Measurements from ENCODE around the gene SSR1.
"Not testable (repeated sequence)": the region's sequence is repeated elsewhere in the genome, so short reads cannot be mapped to it uniquely, and the experiment has no call there.

The SSR1 gene

DNA sequence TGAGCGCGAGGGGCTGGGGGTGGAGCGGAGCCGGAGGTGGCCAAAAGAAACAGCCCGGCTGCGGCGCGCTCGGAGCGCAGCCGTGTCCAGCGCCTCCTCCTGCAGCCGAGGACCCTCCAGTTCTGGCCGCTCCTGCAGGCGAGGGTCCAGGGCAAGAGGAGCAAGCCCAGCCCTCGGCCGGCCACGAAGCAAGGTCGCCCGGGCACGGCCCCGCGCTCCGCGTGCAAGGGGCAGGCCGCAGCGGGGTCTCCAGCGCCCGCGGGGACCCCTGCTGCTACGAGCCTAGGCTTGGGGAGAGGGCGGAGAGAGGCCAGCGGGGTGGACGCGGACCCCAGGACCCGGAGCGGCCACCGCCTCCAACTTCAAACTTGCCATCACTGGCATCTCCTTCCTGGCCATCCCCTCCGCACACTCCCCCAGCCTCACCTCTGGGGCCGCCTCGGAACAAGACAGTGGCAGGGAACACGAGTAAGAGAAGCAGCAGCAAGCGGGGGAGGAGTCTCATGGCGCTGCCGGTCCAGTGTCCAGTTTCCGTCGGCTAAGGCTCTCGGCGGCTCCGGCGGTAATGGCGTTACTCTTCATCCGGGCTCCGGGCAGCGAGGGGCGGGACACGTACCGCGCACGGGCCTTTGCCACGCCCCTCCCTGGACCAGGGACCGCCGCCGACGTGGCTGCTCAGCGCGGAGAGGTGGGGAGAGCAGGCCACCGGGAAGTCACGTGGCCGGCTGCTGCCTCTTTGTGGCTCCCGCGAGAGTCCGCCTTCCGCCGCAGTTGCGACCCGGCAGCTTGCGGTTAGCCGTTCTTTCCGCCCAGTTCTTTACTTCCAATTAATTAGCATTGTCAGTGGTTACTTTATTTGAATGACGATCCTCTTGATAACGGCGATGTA lies at the start of gene SSR1:
Gene SSR1, minus strand, starts transcription at position 584 of the 889 bp plus-strand sequence. Its CDS starts 79 bp downstream, at position 505.
- DNase-seq (ENCODE audit: low spot score) = peak; percentile 94

DNA sequence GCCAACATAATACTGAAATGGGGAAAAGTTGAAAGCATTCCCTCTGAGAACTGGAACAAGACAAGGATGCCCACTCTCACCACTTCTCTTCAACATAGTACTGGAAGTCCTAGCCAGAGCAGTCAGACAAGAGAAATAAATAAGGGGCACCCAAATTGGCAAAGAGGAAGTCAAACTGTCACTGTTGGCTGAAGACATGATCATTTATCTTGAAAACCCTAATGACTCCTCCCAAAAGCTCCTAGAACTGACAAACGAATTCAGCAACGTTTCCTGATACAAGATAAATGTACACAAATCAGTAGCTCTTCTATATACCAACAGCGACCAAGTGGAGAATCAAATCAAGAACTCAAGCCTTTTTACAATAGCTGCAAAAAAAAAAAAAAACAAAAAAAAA lies 38.9 kb upstream of the SSR1 start:
- DNase-seq (ENCODE audit: low spot score) = not testable (repeated sequence)

DNA sequence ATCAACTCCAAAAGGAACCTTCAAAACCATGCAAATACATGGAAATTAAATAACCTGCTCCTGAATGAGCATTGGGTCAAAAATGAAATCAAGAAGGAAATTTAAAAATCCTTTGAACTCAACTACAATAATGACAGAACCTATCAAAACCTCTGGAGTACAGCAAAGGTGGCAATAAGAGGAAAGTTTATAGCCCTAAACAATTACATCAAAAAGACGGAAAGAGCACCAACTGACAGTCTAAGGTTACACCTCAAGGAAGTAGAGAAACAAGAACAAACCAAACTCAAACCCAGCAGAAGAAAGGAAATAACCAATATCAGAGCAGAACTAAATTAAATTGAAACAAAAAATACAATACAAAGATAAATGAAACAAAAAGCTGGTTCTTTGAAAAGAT lies 37.6 kb upstream of the SSR1 start:
- not testable (repeated sequence) for DNase-seq (ENCODE audit: low spot score)

DNA sequence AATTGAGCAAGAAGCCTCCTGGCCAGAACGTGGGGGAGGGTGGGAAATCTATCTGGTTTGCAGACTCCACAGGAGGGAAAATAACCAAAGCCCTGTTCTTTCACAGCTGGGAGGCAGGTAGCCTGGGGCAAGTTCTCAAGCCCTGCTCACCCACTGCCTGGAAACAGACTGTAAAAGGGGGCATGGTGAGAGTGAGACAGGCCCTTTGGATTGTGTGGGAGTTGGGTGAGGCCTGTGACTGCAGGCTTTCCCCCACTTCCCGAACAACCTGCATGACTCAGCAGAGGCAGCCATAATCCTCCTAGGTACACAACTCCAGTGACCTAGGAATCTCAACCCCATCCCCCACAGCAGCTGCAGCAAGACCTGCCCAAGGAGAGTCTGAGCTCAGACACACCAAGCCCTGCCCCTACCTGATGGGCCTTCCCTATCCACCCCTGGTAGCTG lies 34.6 kb upstream of the SSR1 start:
- not testable (repeated sequence) for DNase-seq (ENCODE audit: low spot score)

DNA sequence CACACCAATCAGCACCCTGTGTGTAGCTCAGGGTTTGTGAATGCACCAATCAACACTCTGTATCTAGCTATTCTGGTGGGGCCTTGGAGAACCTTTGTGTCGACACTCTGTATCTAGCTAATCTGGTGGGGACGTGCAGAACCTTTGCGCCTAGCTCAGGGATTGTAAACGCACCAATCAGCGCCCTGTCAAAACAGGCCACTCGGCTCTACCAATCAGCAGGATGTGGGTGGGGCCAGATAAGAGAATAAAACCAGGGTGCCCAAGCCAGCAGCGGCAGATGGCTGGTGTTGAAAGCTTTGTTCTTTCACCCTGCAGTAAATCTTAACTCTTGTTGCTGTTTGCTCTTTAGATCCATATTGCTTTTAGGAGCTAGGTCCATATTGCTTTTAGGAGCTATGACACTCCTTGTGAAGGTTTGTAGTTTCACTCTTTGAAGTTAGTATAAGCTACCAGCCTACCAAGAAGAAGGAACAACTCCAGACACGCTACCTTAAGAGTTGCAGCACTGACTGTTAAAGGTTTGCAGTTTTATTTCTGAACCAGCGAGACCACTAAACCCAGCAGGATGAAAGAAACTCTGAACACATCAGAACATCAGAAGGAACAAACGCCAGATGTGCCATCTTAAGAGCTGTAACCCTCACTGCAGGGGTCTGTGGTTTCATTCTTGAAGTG lies 31.9 kb upstream of the SSR1 start:
- peak; percentile 13 for DNase-seq (ENCODE audit: low spot score)

DNA sequence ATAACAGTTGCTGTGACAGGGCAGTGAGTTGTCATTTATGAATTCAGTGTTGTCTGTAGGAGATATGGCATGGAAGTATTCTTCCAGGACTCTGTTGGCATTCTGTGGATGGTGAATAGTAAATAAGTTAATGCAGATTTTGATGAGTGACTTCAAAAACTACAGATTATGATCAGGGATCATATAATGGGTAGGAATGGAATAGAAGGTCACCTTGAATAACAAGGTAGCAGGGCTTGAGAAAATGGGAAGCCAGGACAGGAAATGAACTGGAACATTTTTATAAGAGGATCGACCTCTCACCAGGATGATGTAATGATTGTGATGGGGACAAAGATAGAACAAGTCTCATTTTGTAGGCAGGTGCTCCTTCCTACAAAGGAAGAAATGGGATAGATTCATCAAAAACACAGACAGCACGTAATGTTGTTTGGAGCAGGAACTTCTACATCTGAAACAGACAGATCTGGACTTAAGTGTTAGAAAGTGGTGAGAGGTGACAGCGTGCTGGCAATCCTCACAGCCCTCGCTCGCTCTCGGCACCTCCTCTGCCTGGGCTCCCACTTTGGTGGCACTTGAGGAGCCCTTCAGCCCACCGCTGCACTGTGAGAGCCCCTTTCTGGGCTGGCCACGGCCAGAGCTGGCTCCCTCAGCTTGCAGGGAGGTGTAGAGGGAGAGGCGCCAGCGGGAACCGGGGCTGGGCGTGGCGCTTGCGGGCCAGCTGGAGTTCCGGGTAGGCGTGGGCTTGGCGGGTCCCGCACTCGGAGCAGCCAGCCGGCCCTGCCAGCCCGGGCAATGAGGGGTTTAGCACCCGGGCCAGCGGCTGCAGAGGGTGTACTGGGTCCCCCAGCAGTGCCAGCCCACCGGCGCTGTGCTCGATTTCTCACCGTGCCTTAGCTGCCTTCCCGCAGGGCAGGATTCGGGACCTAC lies 30.8 kb upstream of the SSR1 start:
- DNase-seq (ENCODE audit: low spot score) = no peak

DNA sequence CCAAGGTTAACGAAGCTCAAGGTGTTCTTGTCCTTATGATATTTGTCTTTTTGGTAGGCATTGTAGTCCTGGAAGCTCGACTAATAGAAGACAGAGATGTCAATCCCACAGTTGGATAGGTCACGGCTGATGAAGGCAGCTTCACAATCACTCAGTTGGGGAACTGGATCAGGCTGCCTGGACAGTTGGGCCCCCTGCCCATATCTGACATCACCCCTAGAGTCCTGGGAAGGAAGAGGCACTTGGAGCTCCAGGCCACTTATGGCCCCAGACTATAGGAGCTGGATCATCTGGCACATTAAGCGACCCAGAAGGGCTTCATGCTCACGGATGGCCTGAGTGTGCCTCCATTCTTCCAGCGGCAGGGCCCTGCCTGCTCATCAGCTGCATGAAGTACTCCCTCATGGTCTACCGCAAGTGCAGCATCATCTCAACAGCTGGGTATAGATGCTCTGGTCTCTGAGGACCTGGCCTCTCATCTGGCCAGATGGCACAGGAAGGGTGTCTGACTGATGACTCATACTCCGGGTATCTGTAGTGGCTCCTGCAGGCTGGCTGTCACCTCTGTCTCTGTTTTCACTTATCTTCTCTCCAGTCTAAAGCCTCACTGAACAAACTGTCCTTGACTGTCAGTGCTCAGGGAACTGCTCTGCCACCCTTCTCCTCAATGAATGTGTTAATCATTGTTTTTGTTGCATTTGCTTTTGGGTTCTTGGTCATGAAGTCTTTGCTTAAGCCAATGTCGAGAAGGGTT lies 29.2 kb upstream of the SSR1 start:
- no peak for DNase-seq (ENCODE audit: low spot score)

DNA sequence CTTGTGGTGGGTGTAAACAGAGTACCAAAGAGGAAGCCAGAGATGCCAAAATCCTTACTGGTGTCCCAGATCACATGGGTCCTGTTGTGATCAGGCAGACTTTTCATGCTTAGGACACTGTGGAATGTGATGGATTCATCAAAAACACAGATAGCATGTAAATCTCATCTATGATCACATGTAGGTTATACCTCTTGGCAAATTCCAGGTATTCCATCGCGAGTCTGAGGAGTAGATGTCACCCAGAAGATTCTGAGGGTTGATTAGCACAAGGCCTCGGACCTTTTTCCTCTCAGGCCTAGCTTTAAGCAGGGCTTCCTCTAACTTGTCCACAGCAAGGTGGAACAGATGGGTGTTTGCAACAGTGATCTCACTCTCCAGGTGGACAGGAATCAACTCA lies 28.3 kb upstream of the SSR1 start:
- no peak for DNase-seq (ENCODE audit: low spot score)

DNA sequence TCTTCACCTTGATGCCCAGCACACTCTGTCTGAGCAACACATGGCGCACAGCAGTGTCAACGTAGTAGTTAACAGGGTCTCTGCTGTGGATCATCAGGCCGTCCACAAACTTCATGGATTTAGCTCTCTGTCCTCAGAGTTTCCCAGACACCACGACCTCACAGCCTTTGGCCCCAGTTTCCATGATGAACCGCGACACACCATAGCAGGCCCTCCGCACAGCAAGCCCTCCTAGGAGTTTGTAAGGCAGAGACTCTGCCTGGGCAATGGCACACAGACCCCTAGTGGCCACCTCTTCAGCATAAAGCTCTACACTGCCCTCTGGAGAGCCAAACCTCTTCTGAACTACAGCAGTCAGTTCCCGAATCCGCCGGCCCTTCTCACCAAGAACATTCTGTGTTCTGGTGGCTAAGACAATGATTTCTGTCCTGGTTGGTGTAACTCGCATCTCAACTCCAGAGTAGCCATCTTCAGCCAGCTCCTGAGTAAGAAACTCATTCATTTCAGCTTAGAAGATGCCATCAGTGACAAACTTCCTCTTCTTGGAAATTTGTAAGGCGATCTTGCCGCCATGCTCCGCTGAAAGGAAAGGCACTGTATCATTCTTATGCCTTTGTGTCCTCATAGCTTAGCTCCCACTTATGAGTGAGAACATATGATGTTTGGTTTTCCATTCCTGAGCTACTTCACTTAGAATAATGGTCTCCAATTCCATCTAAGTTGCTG lies 26.2 kb upstream of the SSR1 start:
- DNase-seq (ENCODE audit: low spot score) = not testable (repeated sequence)

DNA sequence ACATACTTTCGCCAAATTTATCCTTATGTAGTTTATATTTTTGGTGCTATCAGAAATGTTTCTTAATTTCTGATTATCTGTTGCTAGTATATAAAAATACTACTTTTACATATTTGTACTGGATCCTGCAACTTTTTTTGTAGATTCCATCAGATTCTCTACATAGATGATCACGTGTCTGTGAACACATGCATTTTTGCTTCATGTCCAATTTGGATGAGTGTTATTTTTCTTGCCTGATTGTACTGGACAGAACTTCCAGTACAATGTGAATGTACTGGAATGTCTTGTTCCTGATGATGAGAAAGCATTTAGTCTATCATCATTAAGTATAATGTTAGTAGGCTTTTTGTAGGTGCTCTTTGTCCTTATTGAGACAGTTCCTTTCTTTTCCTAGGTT lies 25.0 kb upstream of the SSR1 start:
- no peak for DNase-seq (ENCODE audit: low spot score)

DNA sequence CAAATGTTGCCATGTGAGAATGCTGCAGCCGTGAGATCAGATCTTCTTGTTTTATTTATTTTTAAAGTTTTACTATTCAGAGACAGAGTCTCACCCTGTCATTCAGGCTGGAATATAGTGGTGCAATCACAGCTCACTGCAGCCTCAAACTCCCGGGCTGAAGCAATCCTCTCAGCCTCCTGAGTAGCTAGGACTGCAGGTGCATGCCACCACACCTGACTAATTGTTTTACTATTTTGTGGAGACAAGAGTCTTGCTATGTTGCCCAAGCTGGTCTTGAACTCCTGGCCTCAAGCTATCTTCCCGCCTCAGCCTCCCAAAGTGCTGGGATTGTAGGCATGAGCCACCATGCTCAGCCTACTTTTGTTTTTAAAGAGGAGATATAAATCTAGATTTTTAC lies 22.5 kb upstream of the SSR1 start:
- DNase-seq (ENCODE audit: low spot score) = no peak

DNA sequence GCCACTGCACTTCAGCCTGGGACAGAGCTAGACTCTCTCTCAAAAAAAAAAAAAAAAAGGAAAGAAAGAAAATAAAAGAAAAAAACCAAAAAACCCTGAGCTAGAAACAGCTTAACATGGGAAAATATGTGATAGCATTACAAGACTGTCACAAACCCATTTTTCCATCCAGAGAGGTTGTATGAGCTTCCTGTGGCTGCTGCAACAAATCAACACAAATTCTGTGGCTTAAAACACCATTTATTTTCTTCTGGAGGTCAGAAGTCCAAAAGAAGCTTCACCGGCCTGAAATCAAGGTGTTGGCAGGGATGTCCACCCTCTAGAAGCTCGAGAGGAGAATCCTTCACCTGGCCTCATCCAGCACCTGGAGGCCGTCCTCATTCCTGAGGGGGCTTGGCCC lies 21.7 kb upstream of the SSR1 start:
- no peak for DNase-seq (ENCODE audit: low spot score)

DNA sequence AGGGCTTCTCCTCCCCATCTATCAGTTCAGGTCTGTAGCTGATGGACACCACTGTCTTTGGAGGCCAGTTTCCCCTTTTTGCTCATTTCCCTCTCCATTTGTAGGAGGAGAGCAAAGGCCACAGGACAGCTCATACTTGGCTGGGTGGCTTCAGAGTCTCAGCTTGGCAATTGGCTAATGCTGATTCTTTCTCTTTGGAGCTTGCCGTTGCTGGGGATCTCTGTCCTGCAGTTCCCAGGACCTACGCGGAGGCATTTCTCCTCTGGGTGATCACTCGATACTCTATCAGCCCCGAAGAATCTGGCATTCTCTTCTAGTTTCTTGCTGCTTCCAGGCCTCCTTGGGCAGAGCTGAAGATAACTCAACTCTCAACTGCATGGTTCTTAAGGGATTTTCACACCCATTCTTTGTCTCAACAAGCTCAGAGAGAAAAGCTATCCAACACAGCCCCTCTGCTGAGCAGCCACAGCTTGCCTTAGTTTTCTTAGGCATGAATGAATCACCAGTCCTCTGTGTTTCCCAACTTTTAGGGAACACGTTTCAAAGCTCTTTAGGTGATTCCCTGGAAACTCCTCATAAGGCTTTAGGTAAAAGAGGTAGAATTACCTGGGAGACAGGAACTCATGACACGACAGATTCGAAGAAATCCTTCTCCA lies 19.2 kb upstream of the SSR1 start:
- no peak for DNase-seq (ENCODE audit: low spot score)

DNA sequence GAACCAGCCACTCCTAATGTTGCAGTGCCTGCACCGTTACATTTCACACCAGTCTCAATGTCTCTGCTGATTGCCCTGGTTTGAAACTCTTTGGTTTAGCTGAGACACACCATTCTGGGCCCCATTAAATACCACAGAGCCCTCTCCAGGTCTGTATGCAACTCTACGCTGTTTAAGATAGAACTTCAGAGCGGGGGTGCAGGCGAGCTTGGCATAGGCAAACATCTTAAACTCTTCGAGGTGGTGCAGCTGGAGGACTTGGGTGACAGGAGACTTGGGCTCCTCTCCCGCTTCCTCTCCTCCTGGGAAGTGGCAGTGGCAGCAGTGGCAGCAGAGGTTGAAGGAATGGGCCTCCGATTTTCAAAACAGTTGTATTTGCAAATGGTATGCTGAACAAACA lies 18.5 kb upstream of the SSR1 start:
- DNase-seq (ENCODE audit: low spot score) = no peak

DNA sequence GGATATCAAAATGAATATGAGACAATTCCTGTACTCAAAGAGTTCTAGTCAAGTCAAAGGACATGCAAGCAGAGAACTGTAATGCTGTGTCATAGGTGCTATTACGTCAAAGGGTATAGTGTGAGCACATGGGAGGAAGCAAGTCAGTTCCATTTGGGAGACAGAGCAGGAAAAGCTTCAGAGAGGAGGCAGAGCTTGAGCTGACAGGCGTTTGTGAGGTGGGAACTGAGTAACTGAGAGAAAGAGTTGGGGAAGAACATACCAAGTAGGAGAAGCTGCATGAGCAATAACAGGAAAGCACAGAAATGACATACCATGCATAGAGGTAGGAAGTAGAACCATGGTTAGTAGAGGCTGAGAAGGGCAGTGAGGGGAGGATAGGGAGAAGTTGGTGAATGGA lies 15.2 kb upstream of the SSR1 start:
- DNase-seq (ENCODE audit: low spot score) = no peak

DNA sequence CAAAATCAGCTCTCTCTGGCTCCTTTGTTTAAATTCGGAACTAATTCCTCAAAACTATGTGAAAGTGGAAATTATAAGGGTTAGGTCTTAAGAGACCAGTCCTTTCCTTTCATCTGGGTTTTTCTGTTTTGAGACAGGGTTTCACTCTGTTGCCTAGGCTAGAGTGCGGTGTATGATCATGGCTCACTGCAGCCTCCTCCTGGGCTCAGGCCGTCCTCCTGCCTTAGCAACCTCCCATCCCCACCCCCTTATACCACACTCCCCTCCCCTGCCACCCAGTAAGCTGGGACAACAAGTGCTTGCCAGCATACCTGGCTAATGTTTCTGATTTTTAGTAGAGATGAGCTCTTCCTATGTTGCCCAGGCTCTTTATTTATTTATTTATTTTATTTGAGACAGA lies 12.8 kb upstream of the SSR1 start:
- no peak for DNase-seq (ENCODE audit: low spot score)

DNA sequence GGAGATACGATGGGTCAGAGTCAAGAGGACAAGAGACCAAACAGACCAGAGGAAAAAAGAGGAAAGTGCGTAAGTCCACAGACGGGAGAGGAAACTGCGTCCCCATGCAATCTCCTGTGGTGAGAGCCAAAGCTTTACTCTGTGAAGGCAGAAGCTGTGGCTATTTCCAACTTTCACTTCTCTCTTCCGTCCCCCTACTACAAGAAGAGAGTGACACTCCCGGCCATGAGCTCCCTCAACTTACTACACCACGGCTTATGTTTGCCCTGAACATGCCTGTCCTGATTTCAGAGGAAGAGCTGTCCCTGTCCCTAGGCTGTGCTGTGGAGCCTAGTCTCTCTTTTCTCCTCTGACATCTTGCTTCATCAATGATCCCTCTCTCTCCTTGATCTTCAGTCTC lies 11.5 kb upstream of the SSR1 start:
- DNase-seq (ENCODE audit: low spot score) = no peak

DNA sequence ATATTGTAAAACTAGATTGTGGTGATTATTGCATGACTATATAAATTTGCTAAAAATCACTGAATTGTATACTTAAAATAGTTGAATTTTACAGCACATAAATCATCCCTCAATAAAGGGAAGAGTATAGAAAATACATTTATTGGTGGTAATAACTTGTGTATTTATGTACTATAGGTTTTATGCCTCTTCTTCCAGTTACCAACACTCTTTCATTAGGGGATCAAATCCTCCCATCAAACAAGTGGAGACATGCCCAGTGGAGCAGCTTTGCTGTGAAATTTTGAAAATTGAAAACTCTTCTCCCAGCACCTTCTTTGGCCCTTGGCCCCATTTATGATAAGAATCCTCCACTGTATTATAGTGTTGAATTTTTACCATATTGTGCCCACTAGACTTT lies 10.1 kb upstream of the SSR1 start:
- DNase-seq (ENCODE audit: low spot score) = no peak

DNA sequence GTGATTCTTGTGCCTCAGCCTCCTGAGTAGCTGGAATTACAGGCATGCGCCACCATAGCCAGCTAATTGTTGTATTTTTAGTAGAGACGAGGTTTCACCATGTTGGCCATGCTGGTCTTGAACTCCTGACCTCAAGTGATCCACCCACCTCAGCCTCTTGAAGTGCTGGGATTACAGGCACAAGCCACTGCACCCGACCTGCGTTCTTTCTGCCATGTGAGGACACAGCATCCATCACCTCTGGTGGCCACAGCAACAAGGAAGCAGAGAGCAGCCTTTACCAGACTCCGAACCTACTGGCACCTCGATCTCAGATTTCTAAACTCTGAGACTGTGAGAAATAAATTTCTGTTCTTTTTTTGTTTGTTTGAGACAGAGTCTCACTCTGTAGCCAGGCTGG lies 8.9 kb upstream of the SSR1 start:
- not testable (repeated sequence) for DNase-seq (ENCODE audit: low spot score)

DNA sequence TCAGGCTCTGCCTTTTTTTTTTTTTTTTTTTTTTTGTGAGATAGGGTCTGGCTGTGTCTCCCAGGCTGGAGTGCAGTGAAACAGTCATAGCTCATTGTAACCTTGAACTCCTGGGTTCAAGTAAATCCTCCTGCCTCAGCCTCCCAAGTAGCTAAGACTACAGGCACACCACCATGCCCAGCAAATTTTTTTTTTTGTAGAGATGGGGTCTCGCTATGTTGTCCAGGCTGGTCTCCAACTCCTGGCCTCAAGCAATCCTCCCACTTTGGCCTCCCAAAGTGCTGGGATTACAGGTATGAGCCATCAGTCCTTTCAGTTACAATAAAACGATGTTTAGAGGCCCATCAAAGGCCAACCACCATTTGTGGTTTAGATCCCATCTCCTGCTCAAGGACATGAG lies 6.4 kb upstream of the SSR1 start:
- not testable (repeated sequence) for DNase-seq (ENCODE audit: low spot score)

Data from CD4-positive, alpha-beta T cell treated with Interleukin-2 at 100 ng/mL for 4 hours (primary cell).